Activated CD4-positive, alpha-beta memory T cell treated with anti-CD3 and anti-CD28 coated beads, Interleukin-2, amount 10 ng/mL, durations not matched to agents 7 days and 5 days (primary cell): ENCODE measurements around the gene NCS1. TPM values are rescaled to one million over a fixed set of nuclear protein-coding genes. Genes with fewer than 3 reads are reported as not detected.

Source experiments
- CTCF ChIA-PET: fragments of 350-600 bp; sonication (Branson Sonifier 250); formaldehyde crosslinking; loops from one replicate; lab custom pipeline; 2021; ENCODE audit warnings: antibody characterized with exemption, inconsistent platforms; lab: Charles Lee
- POLR2A ChIA-PET: fragments of 350-600 bp; sonication (Branson Sonifier 250); formaldehyde crosslinking; loops from one replicate; lab custom pipeline; 2021; ENCODE audit warnings: antibody characterized with exemption; lab: Charles Lee
- DNase-seq: peaks from one replicate; pipeline ENCODE4 v3.0.0-alpha.2; 2020
- H3K27ac Mint-ChIP-seq: one replicate; pipeline ENCODE4 v1.8.0; 2021; ENCODE audit warnings: mild to moderate bottlenecking, mixed read lengths
- H3K27me3 Mint-ChIP-seq: one replicate; pipeline ENCODE4 v1.8.0; 2021; ENCODE audit warnings: mixed read lengths
- H3K36me3 Mint-ChIP-seq: one replicate; pipeline ENCODE4 v1.8.0; 2021; ENCODE audit warnings: low read depth, mixed read lengths
- H3K4me1 Mint-ChIP-seq: one replicate; pipeline ENCODE4 v1.8.0; 2021; ENCODE audit warnings: mixed read lengths
- H3K4me3 Mint-ChIP-seq: one replicate; pipeline ENCODE4 v1.8.0; 2021; ENCODE audit warnings: mild to moderate bottlenecking, mixed read lengths
- H3K9me3 Mint-ChIP-seq: one replicate; pipeline ENCODE4 v1.8.0; 2021; ENCODE audit warnings: mixed read lengths
- total RNA-seq, 2 experiments: library from RNA; stranded (reverse); gene quantifications; one replicate each; pipeline ENCODE4 v1.2.3, GENCODE V29; 2021

Gene NCS1
- total RNA-seq, 2 experiments from 2014 or later = 2.8 to 3.1 TPM

DNA sequence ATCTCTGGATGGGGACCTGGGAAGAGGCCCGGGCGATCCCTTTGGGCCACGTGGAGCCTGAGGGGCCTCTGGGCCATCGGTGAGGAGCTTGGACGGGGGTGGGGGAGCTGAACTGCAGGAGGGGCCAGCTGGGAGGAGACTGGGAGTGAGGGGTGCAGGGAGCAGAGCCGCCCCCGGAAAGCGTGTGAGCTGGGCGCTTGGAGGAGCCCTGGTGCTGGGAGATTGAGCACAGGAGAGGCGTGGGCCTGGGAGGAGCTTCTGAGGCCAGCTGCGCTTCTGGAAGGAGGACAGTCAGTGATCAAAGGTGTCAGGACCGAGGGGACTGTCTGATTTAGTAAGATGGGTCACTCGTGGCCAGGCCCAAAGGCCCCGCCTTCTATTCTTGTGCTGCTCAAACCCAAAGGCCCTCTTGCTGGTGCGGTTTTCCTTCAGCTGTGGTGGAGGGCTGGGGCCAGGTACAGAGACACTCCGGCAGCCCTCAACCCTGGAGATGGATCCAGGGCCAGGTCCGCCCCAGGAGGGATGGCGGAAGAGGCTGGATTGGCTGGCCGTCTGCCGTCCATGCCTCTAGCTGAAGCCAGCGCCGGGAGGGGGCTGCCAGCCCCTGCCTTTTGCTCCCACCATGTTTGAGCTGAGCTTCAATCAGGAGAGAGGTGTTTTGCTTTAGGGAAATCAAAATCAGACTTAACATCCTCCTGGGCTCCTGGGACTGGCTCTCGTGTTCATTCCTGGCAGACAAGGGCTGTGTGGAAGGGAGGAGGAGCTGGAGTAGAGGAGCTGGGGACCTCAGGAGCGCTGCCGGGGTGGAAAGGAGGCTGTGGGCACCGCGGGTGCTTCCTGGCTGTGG lies 21.6 kb downstream of the NCS1 start:
- POLR2A ChIA-PET = no interaction called here
- CTCF ChIA-PET = interaction anchor here (0.6 kb wide), 1 partner anchor 52 kb away, joined by 5 read pairs; no protein-coding TSS in a partner anchor

DNA sequence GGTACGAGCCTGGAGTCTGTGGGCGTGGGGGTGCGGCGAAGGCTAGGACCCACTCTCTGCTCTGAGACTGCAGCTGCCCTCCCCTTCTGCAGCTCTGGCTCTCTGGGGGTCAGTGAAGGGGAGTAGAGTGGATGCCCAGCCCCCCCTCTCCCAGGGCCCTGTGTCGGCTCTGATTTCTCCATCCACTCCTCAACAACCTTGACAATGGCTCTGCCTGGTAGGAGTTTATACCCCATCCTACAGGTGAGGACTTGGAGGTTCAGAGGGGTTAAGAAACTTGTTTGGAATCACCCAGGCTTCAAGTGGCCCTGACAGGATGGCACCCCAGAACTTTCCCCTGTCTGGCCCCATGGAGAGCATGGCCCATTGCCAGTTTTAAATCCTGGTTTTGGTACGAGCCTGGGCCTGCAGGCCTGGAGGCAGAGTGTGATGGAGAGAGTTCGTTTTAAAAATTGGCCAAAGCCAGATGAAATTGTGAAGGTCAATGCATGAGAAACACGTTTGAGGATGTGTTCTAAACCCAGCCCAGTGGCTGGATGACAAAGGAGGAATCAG lies 22.3 kb downstream of the NCS1 start:
- POLR2A ChIA-PET = no interaction called here
- H3K27ac Mint-ChIP-seq = no peak overlapping the region
- H3K4me1 Mint-ChIP-seq = no peaks in the 10 kb centered on the region
- DNase-seq = no peak
- no peaks in the 10 kb centered on the region for H3K9me3 Mint-ChIP-seq
- CTCF ChIA-PET = interaction anchor here (0.6 kb wide), 1 partner anchor 52 kb away, joined by 5 read pairs; no protein-coding TSS in a partner anchor
- H3K27me3 Mint-ChIP-seq = no peaks in the 10 kb centered on the region
- H3K36me3 Mint-ChIP-seq = no peaks in the 10 kb centered on the region
- no peak overlapping the region for H3K4me3 Mint-ChIP-seq

More for the DNA sequence above, 21.6 kb downstream of the NCS1 start:
- Mint-ChIP-seq H3K27me3 (no peaks in the 10 kb centered on the region), H3K4me1 (no peaks in the 10 kb centered on the region), H3K4me3 (no peak overlapping the region), H3K27ac (no peak overlapping the region), H3K9me3 (no peaks in the 10 kb centered on the region), H3K36me3 (no peaks in the 10 kb centered on the region)
- DNase-seq = no peak

DNA sequence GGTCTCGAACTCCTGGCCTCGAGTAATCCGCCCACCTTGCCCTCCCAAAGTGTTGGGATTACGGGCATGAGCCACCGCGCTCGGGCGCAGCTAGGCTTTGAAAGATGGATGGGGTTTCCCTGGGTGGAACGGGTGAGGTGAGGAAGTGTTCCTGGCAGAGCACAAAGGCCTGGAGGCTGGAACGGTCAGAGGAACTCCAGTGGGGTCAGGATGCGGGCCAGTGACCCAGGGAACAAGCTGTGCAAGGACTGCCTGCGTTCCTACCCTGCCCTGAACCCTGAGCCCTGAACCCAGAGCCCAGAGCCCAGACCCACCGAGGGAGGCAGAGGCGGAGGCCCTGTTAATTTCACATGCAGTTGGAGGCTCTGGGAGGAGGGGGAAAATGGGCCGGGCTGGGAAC lies 23.4 kb downstream of the NCS1 start:
- no peak for DNase-seq

GRCh38 chr9:130196643-130197042 lies 24.4 kb downstream of the NCS1 start:
- Mint-ChIP-seq H3K4me3 (no peak overlapping the region), H3K9me3 (no peaks in the 10 kb centered on the region), H3K36me3 (no peaks in the 10 kb centered on the region), H3K27ac (no peak overlapping the region), H3K4me1 (no peaks in the 10 kb centered on the region), H3K27me3 (no peaks in the 10 kb centered on the region)
- ChIA-PET POLR2A (no interaction called here), CTCF (no interaction called here)
- no peak for DNase-seq

More for the DNA sequence above, 23.4 kb downstream of the NCS1 start:
- POLR2A ChIA-PET = no interaction called here
- no peak overlapping the region for H3K27ac Mint-ChIP-seq
- CTCF ChIA-PET = no interaction called here
- no peaks in the 10 kb centered on the region for H3K4me1 Mint-ChIP-seq
- H3K4me3 Mint-ChIP-seq = no peak overlapping the region
- H3K9me3 Mint-ChIP-seq = no peaks in the 10 kb centered on the region
- H3K36me3 Mint-ChIP-seq = no peaks in the 10 kb centered on the region
- H3K27me3 Mint-ChIP-seq = no peaks in the 10 kb centered on the region

DNA sequence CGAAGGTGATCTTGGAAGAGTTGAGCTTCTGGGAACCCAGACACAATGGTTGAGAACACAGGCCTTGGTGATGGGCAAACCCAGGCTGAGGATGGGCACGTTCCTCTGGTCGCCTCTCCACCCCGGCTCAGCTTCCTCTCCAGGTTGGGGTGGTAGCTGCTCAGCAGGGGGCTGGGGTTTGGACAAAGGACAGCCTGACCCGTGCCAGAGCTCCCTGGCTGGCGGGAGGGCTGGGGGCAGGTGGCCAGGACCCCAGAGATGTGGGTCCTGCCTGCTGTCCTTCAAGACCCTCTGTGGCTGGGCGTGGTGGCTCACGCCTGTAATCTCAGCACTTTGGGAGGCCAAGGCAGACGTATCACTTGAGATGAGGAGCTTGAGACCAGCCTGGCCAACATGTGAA lies 25.2 kb downstream of the NCS1 start:
- no peaks in the 10 kb centered on the region for H3K9me3 Mint-ChIP-seq
- ChIA-PET CTCF (interaction anchor here (0.7 kb wide), 1 partner anchor 39 kb away, joined by 3 read pairs; no protein-coding TSS in a partner anchor), POLR2A (no interaction called here)
- H3K27me3 Mint-ChIP-seq = no peaks in the 10 kb centered on the region
- H3K4me3 Mint-ChIP-seq = no peak overlapping the region
- no peak for DNase-seq
- H3K4me1 Mint-ChIP-seq = no peaks in the 10 kb centered on the region
- H3K36me3 Mint-ChIP-seq = no peaks in the 10 kb centered on the region
- H3K27ac Mint-ChIP-seq = no peak overlapping the region

- CTCF ChIA-PET = no interaction called here
- POLR2A ChIA-PET = interaction anchor here (0.7 kb wide), 1 partner anchor 9 kb away, joined by 3 read pairs; no protein-coding TSS in a partner anchor
- no peak for DNase-seq
- no peaks in the 10 kb centered on the region for H3K27me3 Mint-ChIP-seq
- no peaks in the 10 kb centered on the region for H3K9me3 Mint-ChIP-seq
- H3K4me1 Mint-ChIP-seq = no peaks in the 10 kb centered on the region
- H3K36me3 Mint-ChIP-seq = no peaks in the 10 kb centered on the region
- H3K4me3 Mint-ChIP-seq = no peak overlapping the region
- H3K27ac Mint-ChIP-seq = no peak overlapping the region
Observed at GRCh38 chr9:130197888-130198287, 25.7 kb downstream of the NCS1 start.

DNA sequence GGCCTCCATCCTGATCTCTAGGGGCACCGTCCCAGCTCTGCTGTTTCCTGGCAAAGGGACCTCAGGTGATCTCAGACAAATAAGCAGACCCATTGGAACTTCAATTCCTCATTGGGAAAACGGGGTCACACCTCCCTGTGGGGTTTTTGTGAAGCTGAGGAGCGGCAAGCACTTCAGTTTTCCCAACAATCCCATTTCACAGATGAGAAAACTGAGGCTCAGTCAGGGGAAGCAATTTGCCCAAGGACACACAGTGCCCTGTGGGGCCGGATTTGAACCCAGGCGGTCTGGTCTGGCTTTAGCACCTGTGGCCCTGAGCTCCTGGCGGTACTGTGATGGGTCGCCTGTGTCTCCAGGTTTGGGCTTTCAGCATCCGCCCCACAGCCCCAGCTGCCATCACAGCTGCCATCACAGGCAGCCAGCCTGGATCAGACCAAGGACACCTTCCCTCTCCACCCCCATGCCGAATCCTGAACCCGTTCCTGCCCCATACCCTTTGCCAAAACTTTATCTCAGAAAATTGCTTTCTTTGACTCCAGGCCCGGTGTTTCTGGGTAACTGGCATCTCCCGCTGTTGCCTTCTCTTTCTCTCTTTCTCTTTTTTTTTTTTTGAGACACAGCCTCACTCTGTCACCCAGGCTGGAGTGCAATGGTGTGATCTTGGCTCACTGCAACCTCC lies 26.4 kb downstream of the NCS1 start:
- POLR2A ChIA-PET = interaction anchor here (0.7 kb wide), 1 partner anchor 8 kb away, joined by 3 read pairs; no protein-coding TSS in a partner anchor
- H3K4me1 Mint-ChIP-seq = no peaks in the 10 kb centered on the region
- no peaks in the 10 kb centered on the region for H3K27me3 Mint-ChIP-seq
- no peak overlapping the region for H3K27ac Mint-ChIP-seq
- H3K36me3 Mint-ChIP-seq = no peaks in the 10 kb centered on the region
- no peak for DNase-seq
- CTCF ChIA-PET = no interaction called here
- no peaks in the 10 kb centered on the region for H3K9me3 Mint-ChIP-seq
- no peak overlapping the region for H3K4me3 Mint-ChIP-seq

GRCh38 chr9:130199605-130200004 lies 27.4 kb downstream of the NCS1 start:
- Mint-ChIP-seq H3K9me3 (no peaks in the 10 kb centered on the region), H3K4me1 (no peaks in the 10 kb centered on the region), H3K27ac (no peak overlapping the region), H3K36me3 (no peaks in the 10 kb centered on the region), H3K4me3 (no peak overlapping the region), H3K27me3 (no peaks in the 10 kb centered on the region)
- POLR2A ChIA-PET = no interaction called here
- CTCF ChIA-PET = no interaction called here
- no peak for DNase-seq

DNA sequence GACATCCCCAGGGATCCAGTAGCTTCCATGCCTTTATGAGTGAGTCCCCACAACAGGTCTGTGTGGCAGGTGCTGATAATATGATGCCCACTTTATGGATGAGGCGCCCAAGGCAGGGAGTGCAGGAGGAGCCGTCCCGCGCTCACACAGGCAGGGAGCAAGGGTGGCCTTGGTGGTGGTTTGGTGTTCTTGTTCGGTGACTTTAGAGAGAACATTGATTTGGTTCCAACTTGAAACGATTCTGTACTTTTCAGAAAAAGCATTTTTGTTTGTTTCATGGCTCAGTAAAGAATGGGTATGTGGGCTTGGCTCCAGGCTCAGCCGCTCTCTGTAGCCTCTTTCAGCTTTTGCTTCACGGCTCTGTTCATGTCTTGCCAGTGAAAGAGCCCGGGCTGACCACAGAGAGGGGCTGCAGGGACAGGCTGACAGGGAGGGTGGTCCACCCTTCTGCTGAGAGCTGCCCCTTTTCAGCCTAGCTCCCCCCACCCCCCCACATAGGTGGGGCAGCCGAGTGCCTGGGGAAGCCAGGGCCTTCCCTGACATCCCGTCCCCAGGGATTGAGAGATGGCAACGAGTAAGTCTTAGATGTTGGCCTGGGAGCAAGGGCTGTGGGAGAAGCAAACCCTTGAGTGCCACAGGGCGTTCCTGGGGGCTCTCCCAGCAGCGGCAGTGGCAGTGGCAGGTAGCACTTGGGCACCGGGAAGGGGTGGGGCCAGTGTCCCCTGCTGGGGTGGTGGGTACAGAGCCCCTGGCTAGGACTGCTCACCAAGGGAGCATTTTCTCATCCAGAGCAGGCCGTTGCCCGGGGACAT lies 28.0 kb downstream of the NCS1 start:
- Mint-ChIP-seq H3K27me3 (no peaks in the 10 kb centered on the region), H3K27ac (no peak overlapping the region), H3K4me3 (no peak overlapping the region), H3K9me3 (no peaks in the 10 kb centered on the region), H3K36me3 (no peaks in the 10 kb centered on the region), H3K4me1 (no peaks in the 10 kb centered on the region)
- ChIA-PET CTCF (no interaction called here), POLR2A (no interaction called here)
- no peak for DNase-seq

- CTCF ChIA-PET = no interaction called here
- POLR2A ChIA-PET = interaction anchor here (1.1 kb wide), 1 partner anchor 12 kb away, joined by 3 read pairs; no protein-coding TSS in a partner anchor
Observed at GRCh38 chr9:130201399-130201873, 29.2 kb downstream of the NCS1 start.

GRCh38 chr9:130201974-130202373 lies 29.8 kb downstream of the NCS1 start:
- Mint-ChIP-seq H3K9me3 (no peaks in the 10 kb centered on the region), H3K27me3 (no peaks in the 10 kb centered on the region), H3K27ac (no peak overlapping the region), H3K4me1 (no peaks in the 10 kb centered on the region), H3K36me3 (no peaks in the 10 kb centered on the region), H3K4me3 (no peak overlapping the region)
- no peak for DNase-seq
- ChIA-PET POLR2A (interaction anchor here (1.1 kb wide), 1 partner anchor 12 kb away, joined by 3 read pairs; no protein-coding TSS in a partner anchor), CTCF (no interaction called here)

More at GRCh38 chr9:130201399-130201873, 29.2 kb downstream of the NCS1 start:
- H3K4me1 Mint-ChIP-seq = no peaks in the 10 kb centered on the region
- no peak overlapping the region for H3K4me3 Mint-ChIP-seq
- DNase-seq = no peak
- no peaks in the 10 kb centered on the region for H3K36me3 Mint-ChIP-seq
- no peaks in the 10 kb centered on the region for H3K9me3 Mint-ChIP-seq
- H3K27ac Mint-ChIP-seq = no peak overlapping the region
- no peaks in the 10 kb centered on the region for H3K27me3 Mint-ChIP-seq

DNA sequence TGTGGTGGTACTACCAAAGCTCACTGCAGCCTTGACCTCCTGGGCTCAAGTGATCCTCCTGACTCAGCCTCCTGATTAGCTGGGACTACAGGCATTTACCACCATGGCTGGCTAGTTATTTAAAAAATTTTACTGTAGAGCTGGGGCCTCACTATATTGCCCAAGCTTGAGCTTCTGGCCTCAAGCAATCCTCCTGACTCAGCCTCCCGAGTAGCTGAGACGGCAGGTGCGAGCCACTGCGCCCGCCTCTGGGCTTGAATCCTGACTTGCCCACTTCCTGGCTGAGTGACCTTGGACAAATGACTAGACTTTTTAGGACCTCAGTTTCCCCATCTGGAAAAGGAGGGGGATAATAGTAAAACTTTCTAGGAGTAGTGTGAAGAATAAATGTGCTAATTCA lies 32.1 kb downstream of the NCS1 start:
- Mint-ChIP-seq H3K27me3 (no peaks in the 10 kb centered on the region), H3K9me3 (no peaks in the 10 kb centered on the region), H3K27ac (no peak overlapping the region), H3K4me3 (no peak overlapping the region), H3K4me1 (no peaks in the 10 kb centered on the region), H3K36me3 (no peaks in the 10 kb centered on the region)
- CTCF ChIA-PET = no interaction called here
- POLR2A ChIA-PET = no interaction called here
- DNase-seq = no peak
